ENCODE results near the gene BAHCC1. TPM values are rescaled to one million over a fixed set of nuclear protein-coding genes. Genes with fewer than 3 reads are reported as not detected.

The BAHCC1 gene
- total and polyA plus RNA-seq, 10 of the 15 experiments (the other 5 are each of a cell fraction or from before 2014, with no cell fraction given) = 0.03 to 0.14 (median 0.11) TPM; not detected in 6

- intact Hi-C loops (cut with micrococcal nuclease; ENCODE audit: unreplicated experiment) (no loop called here), in situ Hi-C loops (cut with MboI) (no loop called here)
- SMC1A ChIA-PET (ENCODE audit: uncharacterized antibody, unreplicated experiment) = no interaction called here
- H4K20me1 ChIP-seq (ENCODE audit: control insufficient read depth, insufficient read depth) = no peaks in the 10 kb centered on the region
- H3K9me3 ChIP-seq (replicated peaks; ENCODE audit: control insufficient read depth, insufficient read depth, low read length) = no peaks in the 10 kb centered on the region
- ATAC-seq (no peak), DNase-seq (ENCODE audit: low read depth, low spot score) (no peak), FAIRE-seq (no peak)
- CTCF ChIA-PET = no interaction called here
- H3K36me3 ChIP-seq (ENCODE audit: control insufficient read depth in 2 of 2, insufficient read depth in 2 of 2, low read length in 1 of 2) = no peaks in the 10 kb centered on the region
- RAD21 ChIA-PET (ENCODE audit: unreplicated experiment) = no interaction called here
- BruUV-seq (replicated peaks) = no TSS peak
- no peak overlapping the region for H2AFZ ChIP-seq (ENCODE audit: control insufficient read depth, low read depth, low read length)
- POLR2A ChIA-PET = no interaction called here
- H3K4me2 ChIP-seq (ENCODE audit: control insufficient read depth, insufficient read depth) = no peak overlapping the region
- peaks cover 15 to 24% of the 10 kb centered on the region in 2 experiments; a peak in 3 of 4 replicates for H3K27me3 ChIP-seq (replicated peaks in 1 of 2; ENCODE audit: control insufficient read depth in 2 of 2, insufficient read depth in 2 of 2, low read length in 1 of 2)
- 53% methylated on average over 12 of the region's 14 CpGs for WGBS (ENCODE audit: insufficient coverage, insufficient replicate concordance, low lambda C conversion rate, missing lambda C conversion rate)
- H3K4me3 ChIP-seq = no peak overlapping the region
- no peaks in the 10 kb centered on the region for H3K79me2 ChIP-seq (ENCODE audit: control insufficient read depth, insufficient read depth, low read length)
- no peak overlapping the region for H3K27ac ChIP-seq (ENCODE audit: control insufficient read depth, insufficient read depth)
- no peak overlapping the region for H3K9ac ChIP-seq (ENCODE audit: control insufficient read depth, insufficient read depth, low read length)
- no peaks in the 10 kb centered on the region for H3K4me1 ChIP-seq (ENCODE audit: control insufficient read depth, insufficient read depth, low read length)
- TF ChIP-seq MTA2 (IDR thresholded peaks at IDR 0.05; ENCODE audit: low read depth) (no peak), SPI1 (IDR thresholded peaks at IDR 0.05; ENCODE audit: borderline replicate concordance, insufficient read depth, low read depth, low read length) (no peak), MLLT1 (IDR thresholded peaks at IDR 0.05) (no peak), CTCF (IDR thresholded peaks at IDR 0.05 in 2 of 3, conservative IDR thresholded peaks at IDR 0.05 in 1 of 3; ENCODE audit: control insufficient read depth in 2 of 3, extremely low read depth in 1 of 3, insufficient read depth in 1 of 3, low read depth in 3 of 3, low read length in 3 of 3) (no peak), CBX5 (IDR thresholded peaks at IDR 0.05; ENCODE audit: low read depth) (no peak), DPF2 (IDR thresholded peaks at IDR 0.05) (no peak), POU2F2 (IDR thresholded peaks at IDR 0.05; ENCODE audit: borderline replicate concordance, low read depth, low read length) (no peak), ZNF207 (IDR thresholded peaks at IDR 0.05; ENCODE audit: borderline replicate concordance) (no peak), NKRF (conservative IDR thresholded peaks at IDR 0.05) (no peak), BACH1 (IDR thresholded peaks at IDR 0.05; ENCODE audit: borderline replicate concordance) (no peak), ZNF687 (IDR thresholded peaks at IDR 0.05) (no peak), SUPT20H (IDR thresholded peaks at IDR 0.05; ENCODE audit: borderline replicate concordance, control insufficient read depth, low read depth, low read length) (no peak), CREM (IDR thresholded peaks at IDR 0.05; ENCODE audit: low read depth) (no peak), SMARCA5 (IDR thresholded peaks at IDR 0.05) (no peak), SREBF1 (IDR thresholded peaks at IDR 0.05; ENCODE audit: low read length) (no peak), ZSCAN29 (IDR thresholded peaks at IDR 0.05) (no peak)
These were observed 7.1 kb upstream of the BAHCC1 start for GRCh38 chr17:81388091-81388611.
